ENCODE data around the gene OR10A3.

DNA sequence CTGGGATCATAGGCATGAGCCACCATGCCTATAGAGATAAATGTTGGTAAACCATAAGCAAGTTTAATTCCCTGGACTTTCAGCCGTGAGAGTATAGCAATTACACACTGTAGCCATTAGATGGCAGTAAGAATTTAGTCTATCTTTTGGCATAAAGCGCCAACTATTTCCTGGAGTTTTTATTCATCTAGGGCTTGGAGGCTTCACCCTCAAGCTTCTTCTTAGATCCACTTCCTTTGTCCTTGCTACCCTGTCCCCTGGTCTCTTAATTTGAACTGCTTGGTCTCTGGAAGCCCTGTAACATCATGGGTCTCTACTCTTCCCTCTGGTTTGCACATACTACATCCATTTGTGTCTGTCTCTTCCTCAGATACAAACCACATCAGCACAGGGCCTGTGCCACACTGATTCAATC is 48.7 kb downstream of the OR10A3 start:
- TF ChIP-seq POLR2A (IDR thresholded peaks at IDR 0.05), result no peak
- TF ChIP-seq, protein P1, sequence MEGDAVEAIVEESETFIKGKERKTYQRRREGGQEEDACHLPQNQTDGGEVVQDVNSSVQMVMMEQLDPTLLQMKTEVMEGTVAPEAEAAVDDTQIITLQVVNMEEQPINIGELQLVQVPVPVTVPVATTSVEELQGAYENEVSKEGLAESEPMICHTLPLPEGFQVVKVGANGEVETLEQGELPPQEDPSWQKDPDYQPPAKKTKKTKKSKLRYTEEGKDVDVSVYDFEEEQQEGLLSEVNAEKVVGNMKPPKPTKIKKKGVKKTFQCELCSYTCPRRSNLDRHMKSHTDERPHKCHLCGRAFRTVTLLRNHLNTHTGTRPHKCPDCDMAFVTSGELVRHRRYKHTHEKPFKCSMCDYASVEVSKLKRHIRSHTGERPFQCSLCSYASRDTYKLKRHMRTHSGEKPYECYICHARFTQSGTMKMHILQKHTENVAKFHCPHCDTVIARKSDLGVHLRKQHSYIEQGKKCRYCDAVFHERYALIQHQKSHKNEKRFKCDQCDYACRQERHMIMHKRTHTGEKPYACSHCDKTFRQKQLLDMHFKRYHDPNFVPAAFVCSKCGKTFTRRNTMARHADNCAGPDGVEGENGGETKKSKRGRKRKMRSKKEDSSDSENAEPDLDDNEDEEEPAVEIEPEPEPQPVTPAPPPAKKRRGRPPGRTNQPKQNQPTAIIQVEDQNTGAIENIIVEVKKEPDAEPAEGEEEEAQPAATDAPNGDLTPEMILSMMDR (IDR thresholded peaks at IDR 0.05), result peak in 5 of 6 experiments; percentile 9 to 72 (median 34)

Data from thyroid gland (tissue), 4 donors.